ENCODE results near the gene ANKRD62.
"Not testable (repeated sequence)": the region's sequence is repeated elsewhere in the genome, so short reads cannot be mapped to it uniquely, and the experiment has no call there.

The ANKRD62 gene

GRCh38 chr18:12077994-12078393, 15.6 kb upstream of the ANKRD62 start:
- not testable (repeated sequence) for H3K9me3 Mint-ChIP-seq, H3K4me1 Mint-ChIP-seq

GRCh38 chr18:12079491-12080237, 14.0 kb upstream of the ANKRD62 start:
- Mint-ChIP-seq H3K4me1 (no peaks in the 10 kb centered on the region), H3K27me3 (peaks cover 22% of the 10 kb centered on the region), H3K4me3 (no peak overlapping the region), H3K36me3 (ENCODE audit: low read depth) (no peaks in the 10 kb centered on the region), H3K27ac (no peak overlapping the region), H3K9me3 (no peaks in the 10 kb centered on the region)
- DNase-seq (no peak), ATAC-seq (no peak)

More at GRCh38 chr18:12077994-12078393, 15.6 kb upstream of the ANKRD62 start:
- H3K36me3 Mint-ChIP-seq (ENCODE audit: low read depth); ATAC-seq; H3K4me3 Mint-ChIP-seq; H3K27ac Mint-ChIP-seq; DNase-seq: not testable (repeated sequence)
- H3K27me3 Mint-ChIP-seq, result peaks cover 22% of the 10 kb centered on the region

- no peaks in the 10 kb centered on the region for H3K4me1 Mint-ChIP-seq
- H3K9me3 Mint-ChIP-seq, result no peaks in the 10 kb centered on the region
- ATAC-seq, result no peak
- no peaks in the 10 kb centered on the region for H3K36me3 Mint-ChIP-seq (ENCODE audit: low read depth)
- H3K4me3 Mint-ChIP-seq, result no peak overlapping the region
- peaks cover 3% of the 10 kb centered on the region for H3K27me3 Mint-ChIP-seq
- no peak overlapping the region for H3K27ac Mint-ChIP-seq
- DNase-seq, result no peak
Observed at GRCh38 chr18:12085136-12085535, 8.5 kb upstream of the ANKRD62 start.

- H3K27me3 Mint-ChIP-seq, result peaks cover 2% of the 10 kb centered on the region
- ATAC-seq (no peak), DNase-seq (no peak)
- H3K27ac Mint-ChIP-seq, result no peak overlapping the region
- H3K4me1 Mint-ChIP-seq, result no peaks in the 10 kb centered on the region
- no peaks in the 10 kb centered on the region for H3K9me3 Mint-ChIP-seq
- H3K36me3 Mint-ChIP-seq (ENCODE audit: low read depth), result no peaks in the 10 kb centered on the region
- no peak overlapping the region for H3K4me3 Mint-ChIP-seq
Observed at GRCh38 chr18:12085786-12086185, 7.9 kb upstream of the ANKRD62 start.

- Mint-ChIP-seq H3K27ac (no peak overlapping the region), H3K9me3 (no peaks in the 10 kb centered on the region), H3K27me3 (no peaks in the 10 kb centered on the region), H3K4me3 (no peak overlapping the region), H3K4me1 (no peaks in the 10 kb centered on the region), H3K36me3 (ENCODE audit: low read depth) (no peaks in the 10 kb centered on the region)
- ATAC-seq, result no peak
- no peak for DNase-seq
Observed at GRCh38 chr18:12086249-12086648, 7.4 kb upstream of the ANKRD62 start.

GRCh38 chr18:12086677-12087470, 6.8 kb upstream of the ANKRD62 start:
- Mint-ChIP-seq H3K27me3 (peaks cover under 1% of the 10 kb centered on the region), H3K4me1 (no peaks in the 10 kb centered on the region), H3K27ac (no peak overlapping the region), H3K36me3 (ENCODE audit: low read depth) (no peaks in the 10 kb centered on the region), H3K4me3 (no peak overlapping the region), H3K9me3 (no peaks in the 10 kb centered on the region)
- DNase-seq (no peak), ATAC-seq (no peak)

GRCh38 chr18:12087471-12088025, 6.1 kb upstream of the ANKRD62 start:
- ATAC-seq (no peak), DNase-seq (no peak)
- no peaks in the 10 kb centered on the region for H3K9me3 Mint-ChIP-seq
- H3K36me3 Mint-ChIP-seq (ENCODE audit: low read depth), result no peaks in the 10 kb centered on the region
- no peak overlapping the region for H3K27ac Mint-ChIP-seq
- H3K4me1 Mint-ChIP-seq, result no peaks in the 10 kb centered on the region
- no peak overlapping the region for H3K4me3 Mint-ChIP-seq
- peaks cover 2% of the 10 kb centered on the region for H3K27me3 Mint-ChIP-seq

GRCh38 chr18:12088096-12088495, 5.5 kb upstream of the ANKRD62 start:
- Mint-ChIP-seq H3K4me1 (no peaks in the 10 kb centered on the region), H3K9me3 (no peaks in the 10 kb centered on the region), H3K36me3 (ENCODE audit: low read depth) (no peaks in the 10 kb centered on the region), H3K4me3 (no peak overlapping the region), H3K27me3 (peaks cover 2% of the 10 kb centered on the region), H3K27ac (no peak overlapping the region)
- ATAC-seq (no peak), DNase-seq (no peak)

- Mint-ChIP-seq H3K27ac (no peak overlapping the region), H3K36me3 (ENCODE audit: low read depth) (no peaks in the 10 kb centered on the region), H3K4me1 (no peaks in the 10 kb centered on the region), H3K4me3 (no peak overlapping the region), H3K27me3 (peaks cover 3% of the 10 kb centered on the region), H3K9me3 (no peaks in the 10 kb centered on the region)
- DNase-seq (no peak), ATAC-seq (no peak)
Observed at GRCh38 chr18:12088731-12089375, 4.8 kb upstream of the ANKRD62 start.

- no peak for DNase-seq
Observed at GRCh38 chr18:12091538-12092141, 2.0 kb upstream of the ANKRD62 start.

GRCh38 chr18:12092398-12093229, 1.0 kb upstream of the ANKRD62 start:
- H3K4me3 Mint-ChIP-seq, result no peak overlapping the region
- no peak for ATAC-seq
- no peaks in the 10 kb centered on the region for H3K36me3 Mint-ChIP-seq (ENCODE audit: low read depth)

More at GRCh38 chr18:12091538-12092141, 2.0 kb upstream of the ANKRD62 start:
- Mint-ChIP-seq H3K4me3 (no peak overlapping the region), H3K36me3 (ENCODE audit: low read depth) (no peaks in the 10 kb centered on the region), H3K9me3 (no peaks in the 10 kb centered on the region), H3K27me3 (peaks cover 5% of the 10 kb centered on the region), H3K4me1 (no peaks in the 10 kb centered on the region), H3K27ac (no peak overlapping the region)
- ATAC-seq, result no peak

GRCh38 chr18:12098374-12098773, 4.7 kb downstream of the ANKRD62 start:
- Mint-ChIP-seq H3K27ac (no peak overlapping the region), H3K9me3 (no peaks in the 10 kb centered on the region), H3K4me1 (no peaks in the 10 kb centered on the region), H3K27me3 (peaks cover 7% of the 10 kb centered on the region), H3K36me3 (ENCODE audit: low read depth) (no peaks in the 10 kb centered on the region), H3K4me3 (no peak overlapping the region)
- ATAC-seq (no peak), DNase-seq (no peak)

More at GRCh38 chr18:12092398-12093229, 1.0 kb upstream of the ANKRD62 start:
- H3K27me3 Mint-ChIP-seq, result peaks cover 5% of the 10 kb centered on the region
- no peak overlapping the region for H3K27ac Mint-ChIP-seq
- H3K4me1 Mint-ChIP-seq, result no peaks in the 10 kb centered on the region
- DNase-seq, result no peak
- no peaks in the 10 kb centered on the region for H3K9me3 Mint-ChIP-seq

GRCh38 chr18:12099160-12099559, 5.5 kb downstream of the ANKRD62 start:
- Mint-ChIP-seq H3K9me3 (no peaks in the 10 kb centered on the region), H3K36me3 (ENCODE audit: low read depth) (no peaks in the 10 kb centered on the region), H3K27ac (no peak overlapping the region), H3K4me3 (no peak overlapping the region), H3K27me3 (peaks cover 8% of the 10 kb centered on the region), H3K4me1 (no peaks in the 10 kb centered on the region)
- ATAC-seq (no peak), DNase-seq (no peak)
